ENCODE data around the gene C22orf15.

The C22orf15 gene

DNA sequence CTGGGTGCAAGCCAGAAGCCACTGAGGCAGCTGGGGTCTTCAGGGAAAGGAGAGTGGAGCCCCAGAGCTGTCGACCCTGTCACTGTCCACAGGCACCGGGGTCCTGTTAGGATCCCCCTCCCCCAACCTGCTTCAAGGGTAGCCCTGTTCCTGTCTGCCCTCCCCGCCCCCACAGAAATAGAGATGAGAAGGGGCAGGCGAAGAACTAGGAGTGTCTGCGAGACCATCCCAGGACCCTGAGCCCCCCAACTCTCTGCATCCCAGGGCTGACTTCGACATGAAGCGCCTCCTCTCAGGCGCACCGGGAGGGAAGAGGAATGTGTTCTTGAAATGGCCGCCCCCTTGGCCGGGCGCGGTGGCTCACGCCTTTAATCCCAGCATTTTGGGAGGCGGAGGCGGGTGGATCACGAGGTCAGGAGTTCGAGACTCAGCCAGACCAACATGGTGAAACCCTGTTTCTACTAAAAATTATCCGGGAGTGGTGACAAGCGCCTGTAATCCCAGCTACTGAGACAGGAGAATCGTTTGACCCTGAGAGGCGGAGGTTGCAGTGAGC, 11.3 kb upstream of the C22orf15 start:
- DNase-seq, result no peak

DNA sequence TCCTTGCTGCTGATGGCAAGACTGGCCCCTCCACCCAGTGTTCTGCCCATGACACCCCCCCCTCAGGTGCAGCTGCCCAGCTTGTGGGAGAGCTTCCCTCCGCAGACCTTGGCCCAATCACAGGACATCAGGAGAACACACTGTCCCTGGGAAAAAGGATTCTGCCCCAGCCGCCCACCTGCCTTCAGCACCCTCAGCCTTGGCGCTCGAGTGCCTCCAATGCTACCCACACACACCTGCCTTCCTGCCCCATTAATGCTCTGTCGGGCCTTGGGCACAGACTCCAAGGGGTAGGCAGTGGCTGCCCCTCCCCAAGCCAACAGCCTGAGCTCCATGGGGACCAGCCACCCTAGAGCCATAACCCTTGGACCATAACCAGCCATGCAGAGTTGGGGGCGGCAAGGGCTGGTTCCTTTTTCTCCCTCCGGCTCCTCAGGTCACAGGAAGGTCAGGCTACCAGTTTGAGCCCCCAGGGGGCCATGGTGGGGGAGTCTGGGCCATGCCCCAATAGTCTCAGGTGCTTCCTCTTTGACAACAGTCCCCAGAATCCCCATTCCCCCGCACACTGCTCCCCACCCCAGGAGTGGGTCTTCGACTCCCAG, 10.6 kb upstream of the C22orf15 start:
- DNase-seq, result no peak

DNA sequence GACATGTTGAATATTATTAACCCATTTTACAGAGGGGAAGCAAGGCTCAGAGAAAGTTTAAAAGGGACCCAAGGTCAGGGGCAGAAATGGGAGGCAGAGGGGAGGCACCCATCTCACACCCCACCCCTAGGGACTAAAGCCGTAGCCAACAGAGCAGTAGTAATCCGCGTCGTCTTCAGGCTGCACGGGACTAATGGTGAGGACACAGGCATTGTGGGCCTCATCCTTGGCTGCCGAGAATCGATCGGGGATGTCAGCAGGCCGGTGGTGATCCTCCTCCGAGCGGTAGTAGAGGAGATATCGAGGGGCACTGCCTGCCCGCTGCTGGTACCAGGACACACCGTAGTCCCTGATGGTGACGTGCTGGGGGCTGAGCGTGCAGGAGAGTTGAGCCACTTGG, 10.0 kb upstream of the C22orf15 start:
- DNase-seq, result no peak

DNA sequence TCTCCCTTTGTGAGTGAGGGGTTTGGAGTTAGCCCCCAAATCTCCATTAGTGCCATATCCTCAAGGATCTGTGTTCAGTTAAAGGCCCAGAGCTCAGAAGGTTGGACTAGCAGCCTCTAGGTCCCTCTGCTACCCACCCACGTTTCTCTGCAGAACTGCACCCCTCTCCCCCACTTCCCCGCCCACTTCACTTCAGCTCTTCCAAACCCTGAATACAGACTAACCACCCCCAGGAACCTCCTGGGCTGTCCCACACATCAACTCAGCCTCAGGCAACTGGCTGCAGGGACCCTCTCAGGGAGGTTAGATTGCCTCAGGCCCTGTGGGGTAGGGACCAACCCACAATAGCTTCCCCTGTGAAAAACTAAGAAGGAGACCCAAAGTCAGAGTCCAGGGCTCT, 9.4 kb upstream of the C22orf15 start:
- no peak for DNase-seq

DNA sequence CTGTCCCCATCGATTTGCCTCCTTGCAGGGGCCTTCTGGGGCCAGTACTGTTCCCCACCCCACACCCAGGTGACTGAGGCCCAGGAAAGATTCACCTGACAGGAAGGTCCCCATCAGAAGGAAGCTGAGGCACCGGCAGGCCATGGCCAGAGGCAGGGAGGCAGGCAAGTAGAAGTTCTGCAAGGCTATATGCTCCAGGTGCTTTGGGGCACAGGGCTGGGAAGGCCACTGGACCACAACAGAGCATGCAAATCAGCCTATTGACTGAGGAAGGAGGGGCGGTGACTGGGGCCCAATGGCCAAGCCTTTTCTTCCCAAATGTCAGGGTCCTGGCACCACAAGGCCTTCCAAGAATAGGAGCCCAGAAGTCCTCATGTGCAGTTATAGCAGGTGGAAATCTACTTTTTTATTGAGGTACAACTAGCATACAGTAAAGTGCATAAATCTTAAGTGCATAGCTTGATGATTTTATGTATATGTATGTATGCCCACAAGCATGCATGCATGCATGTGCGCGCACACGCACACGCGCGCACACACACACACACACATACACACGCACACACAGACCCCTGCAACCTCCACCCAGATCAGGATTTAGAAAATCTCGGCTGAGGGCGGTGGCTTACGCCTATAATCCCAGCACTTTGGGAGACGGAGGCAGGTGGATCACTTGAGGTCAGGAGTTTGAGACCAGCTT, 8.4 kb upstream of the C22orf15 start, which contains the start of gene VPREB3:
TSS of gene VPREB3 (minus strand) at position 206 of the 700 bp plus-strand sequence. CDS start at position 144, 62 bp downstream.
- no peak for DNase-seq

DNA sequence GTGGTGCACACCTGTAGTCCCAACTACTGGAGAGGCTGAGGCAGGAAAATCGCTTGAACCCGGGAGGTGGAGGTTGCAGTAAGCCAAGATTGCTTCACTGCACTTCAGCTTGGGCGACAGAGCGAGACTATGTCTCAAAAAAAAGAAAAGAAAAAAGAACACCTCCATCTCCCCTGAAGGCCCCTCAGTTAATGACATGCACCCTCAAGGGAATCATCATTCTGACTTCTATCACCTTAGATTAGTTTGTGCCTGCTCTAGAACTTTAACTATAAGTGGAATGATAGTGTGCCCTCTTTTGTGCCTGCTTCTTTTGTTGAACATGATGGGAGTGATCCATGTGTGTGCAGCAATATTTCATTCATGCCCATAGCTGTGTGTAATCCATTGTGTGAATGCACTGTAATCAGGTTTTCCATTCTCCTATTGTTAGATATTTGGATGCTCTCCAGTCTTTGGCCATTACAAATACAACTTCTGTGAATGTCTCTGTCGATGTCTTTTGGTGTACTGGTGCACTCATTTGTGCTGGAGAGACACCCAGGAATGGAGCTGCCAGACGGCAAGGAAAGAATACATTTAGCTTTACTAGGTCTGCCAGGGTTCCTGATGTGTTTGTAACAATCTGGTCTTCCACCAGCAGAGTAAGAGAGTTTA, 7.7 kb upstream of the C22orf15 start:
- DNase-seq, result no peak

DNA sequence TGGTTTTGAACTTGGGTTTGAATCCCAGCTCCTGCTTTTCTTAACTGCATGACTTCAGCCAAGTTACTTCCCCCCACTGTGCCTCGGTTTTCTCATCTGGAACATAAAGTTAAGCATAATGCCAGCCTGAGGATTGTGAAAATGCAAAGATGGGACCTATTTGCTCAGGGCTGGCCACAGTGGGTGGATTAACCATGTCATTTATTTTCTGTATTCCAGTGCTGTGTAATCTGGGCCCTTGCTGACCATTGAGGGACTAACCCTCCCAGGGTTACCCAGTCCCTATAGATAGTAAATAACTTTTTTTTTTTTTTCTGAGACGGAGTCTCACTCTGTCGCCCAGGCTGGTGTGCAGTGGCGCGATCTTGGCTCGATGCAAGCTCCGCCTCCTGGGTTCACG, 7.1 kb upstream of the C22orf15 start:
- DNase-seq, result no peak

DNA sequence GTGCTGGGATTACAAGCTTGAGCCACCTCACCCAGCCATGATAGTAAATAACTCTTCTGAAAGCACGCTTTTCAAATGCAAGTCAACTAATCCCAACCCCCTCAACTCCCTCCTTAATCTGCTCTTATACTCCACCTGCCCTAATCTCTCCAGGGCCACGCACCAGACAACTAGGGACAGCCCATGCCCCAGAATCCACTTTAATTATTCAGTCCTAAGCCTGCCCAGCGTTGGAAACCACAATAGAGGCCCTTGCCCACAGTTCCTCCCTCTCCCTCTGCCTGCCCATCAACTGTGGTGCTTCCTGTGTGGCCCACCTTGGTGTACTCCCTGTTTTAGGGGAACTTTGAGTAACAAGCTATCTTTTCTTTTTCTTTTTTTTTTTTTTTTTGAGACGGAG, 5.9 kb upstream of the C22orf15 start:
- no peak for DNase-seq

DNA sequence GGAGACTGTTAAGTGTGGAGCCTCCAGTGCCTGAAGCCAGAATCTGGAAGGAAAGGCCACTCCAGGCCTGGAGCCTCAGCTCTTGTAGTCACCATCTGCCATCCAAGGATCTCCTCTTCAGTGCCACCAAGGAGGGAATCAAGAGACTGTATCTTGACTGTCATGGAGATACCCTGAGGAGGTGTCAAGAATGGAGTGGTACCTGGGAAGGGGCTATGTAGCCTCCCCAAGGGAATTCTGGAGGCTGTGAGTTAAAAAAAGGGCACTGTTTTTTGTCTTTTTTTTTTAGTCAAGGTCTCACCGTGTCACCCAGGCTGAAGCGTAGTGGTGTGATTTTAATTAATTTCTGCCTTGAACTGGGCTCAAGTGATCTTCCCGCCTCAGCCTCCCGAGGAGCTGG, 3.2 kb upstream of the C22orf15 start:
- DNase-seq, result no peak

DNA sequence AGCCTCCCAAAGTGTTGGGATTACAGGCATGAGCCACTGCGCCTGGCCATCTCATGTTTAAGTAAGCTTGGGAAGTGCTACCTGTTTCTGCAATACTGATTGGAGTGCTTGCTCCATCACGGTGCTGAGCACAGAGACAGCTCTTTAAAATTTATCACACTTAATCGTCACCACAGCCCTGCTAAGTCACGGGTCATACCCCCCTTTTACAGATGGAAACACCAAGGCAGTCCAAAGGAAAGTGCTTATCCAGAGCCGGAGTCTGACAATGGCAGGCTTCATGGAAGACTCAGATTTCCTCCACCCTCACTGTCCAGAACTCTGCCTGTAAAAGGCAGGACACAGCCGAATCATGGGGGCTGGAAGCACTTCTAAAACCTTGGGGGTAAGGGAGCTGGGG, 2.7 kb upstream of the C22orf15 start:
- DNase-seq, result no peak

DNA sequence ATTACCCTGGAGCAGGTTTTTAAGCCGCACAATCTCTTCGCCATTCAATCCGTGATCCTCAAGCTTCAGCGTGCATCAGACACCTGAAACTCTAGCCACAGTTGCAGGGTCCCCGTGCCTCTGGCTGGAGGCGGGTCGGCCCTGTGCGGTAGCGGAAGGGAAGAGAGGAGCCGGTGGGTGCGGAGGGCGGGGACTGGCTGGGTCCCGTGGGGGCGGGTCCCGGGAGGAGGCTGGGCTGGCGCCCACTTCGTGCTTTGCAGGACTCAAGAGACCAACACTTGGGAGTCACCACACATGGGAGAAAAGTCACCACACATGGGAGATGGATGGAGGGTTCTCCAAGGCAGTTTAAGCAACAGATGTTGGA, 772 bp downstream of the C22orf15 start:
- DNase-seq, result peak; percentile 48

DNA sequence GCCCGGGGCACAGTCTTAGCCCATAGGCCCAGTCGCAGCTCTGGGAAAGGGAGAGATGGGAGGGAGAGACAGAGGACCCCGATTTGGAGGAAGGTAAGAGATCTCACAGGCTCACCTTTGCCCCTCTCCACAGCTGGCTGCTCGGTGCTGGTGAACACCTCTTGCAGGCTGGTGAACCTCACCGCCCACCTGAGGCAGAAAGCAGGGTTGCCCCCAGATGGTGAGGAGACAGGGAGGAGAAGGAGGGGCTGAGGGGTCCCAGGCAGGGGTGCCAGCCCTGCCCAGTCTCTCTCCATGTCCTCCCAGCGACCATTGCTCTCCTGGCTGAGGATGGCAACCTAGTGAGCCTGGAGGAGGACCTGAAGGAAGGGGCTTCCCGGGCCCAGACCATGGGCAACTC, 1.2 kb downstream of the C22orf15 start:
- no peak for DNase-seq

DNA sequence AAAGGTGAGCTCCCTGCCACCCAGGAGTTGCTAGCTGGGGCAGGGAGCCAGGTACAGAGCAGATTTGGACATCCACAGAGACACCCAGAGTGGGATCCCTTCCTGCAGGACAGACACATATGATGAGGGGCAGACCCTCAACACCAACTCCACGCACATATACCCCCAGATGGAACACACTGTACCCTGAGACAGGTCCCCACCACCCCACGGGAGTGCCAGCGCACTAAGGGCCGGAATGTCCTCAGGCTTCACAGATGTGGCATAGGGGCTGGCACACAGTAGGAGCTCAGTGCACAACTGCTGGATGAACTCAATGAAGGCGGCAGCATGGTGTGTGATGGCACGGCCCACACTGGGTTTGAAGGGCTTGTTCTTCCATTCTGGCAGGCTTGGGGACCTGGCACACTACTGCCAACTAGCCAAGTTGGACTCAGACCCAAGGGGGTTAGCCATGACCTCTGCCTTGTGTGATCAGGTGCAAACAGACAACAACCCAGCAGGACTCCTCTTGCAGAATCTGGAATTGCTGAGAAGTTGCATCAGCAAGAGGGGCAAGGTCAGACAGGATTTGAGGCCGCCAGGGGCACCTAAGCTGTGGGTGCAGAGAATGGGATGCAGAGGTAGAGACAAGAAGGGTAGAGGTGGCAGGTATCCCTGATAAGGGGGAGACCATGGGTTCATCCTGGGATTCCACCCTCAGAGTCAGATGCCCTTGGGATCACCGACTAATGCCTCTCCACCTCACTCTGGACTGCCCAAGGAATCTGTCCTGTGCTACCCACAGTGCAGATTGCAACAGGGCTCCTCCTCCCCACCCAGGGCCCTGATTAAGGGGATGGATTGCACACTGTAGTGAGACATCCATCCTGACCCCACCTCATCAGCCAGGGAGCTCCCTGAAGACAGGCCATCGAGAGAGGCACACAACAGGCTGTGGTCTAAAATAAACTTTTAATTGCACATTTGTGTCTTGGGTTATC, 2.4 kb downstream of the C22orf15 start:
- no peak for DNase-seq

DNA sequence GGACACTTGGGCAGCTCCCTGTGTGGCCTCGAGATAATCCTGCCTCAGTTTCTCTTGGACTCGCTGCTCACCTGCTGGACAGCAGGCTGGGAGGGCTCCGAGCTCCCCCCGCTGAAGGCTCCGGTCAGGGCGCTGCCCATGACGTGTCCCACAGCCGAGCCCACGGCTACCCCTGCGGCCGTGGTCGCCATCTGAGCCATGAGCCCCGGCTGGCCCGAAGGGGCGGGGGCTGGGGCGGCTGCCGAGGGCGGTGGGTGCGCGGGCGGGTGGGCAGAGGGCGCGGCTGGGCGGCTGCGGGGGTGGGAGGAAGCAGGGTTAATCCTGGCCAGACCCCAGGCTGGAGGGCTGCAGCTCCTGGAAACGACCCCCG, 4.5 kb downstream of the C22orf15 start:
- no peak for DNase-seq

DNA sequence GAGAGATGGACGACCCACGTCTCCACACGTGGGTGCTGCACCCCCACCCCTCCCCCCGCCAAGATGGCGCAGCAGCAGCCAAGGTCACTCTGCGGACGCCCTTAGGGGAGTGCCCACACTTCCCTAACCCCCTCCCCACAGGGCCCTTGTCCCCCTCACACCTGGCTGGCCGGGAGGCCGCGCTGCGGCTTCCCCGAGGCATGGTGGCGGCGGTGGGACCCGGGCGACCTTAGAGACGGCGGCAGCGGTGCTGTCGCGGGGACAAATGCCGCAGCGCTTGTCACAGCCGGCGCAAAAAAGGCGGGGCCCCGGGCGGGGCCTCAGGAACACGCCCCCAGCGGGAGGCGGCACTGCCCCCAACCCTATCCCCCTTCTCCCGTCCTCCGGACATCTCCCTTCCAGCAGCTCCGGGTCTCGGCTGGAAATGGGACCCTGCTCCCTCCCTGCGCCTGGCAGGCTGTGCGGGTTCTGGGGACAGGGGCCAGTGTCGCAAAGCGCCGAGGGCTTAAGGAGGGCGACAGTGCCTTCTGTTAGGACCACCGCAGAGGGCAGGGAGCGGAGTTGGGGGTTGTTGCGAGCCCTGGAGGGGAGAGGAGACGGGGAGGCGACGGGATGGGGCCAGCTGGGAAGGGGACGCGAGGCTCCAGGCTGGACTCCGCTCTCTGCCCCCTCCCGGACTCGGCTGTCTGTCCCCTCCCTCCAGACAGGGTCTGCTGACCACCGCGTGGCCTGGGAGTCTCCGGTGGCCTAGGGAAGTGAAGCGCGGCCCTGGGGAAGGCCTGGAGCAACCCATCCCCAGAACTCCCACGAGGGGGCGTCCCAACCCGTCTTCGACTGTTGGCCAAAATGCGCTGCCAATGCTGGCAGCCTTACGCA, 5.1 kb downstream of the C22orf15 start, which contains the start of gene CHCHD10:
TSS of gene CHCHD10 (minus strand) at position 300 of the 876 bp plus-strand sequence. CDS start at position 202, 98 bp downstream.
- peak; percentile 76 for DNase-seq

DNA sequence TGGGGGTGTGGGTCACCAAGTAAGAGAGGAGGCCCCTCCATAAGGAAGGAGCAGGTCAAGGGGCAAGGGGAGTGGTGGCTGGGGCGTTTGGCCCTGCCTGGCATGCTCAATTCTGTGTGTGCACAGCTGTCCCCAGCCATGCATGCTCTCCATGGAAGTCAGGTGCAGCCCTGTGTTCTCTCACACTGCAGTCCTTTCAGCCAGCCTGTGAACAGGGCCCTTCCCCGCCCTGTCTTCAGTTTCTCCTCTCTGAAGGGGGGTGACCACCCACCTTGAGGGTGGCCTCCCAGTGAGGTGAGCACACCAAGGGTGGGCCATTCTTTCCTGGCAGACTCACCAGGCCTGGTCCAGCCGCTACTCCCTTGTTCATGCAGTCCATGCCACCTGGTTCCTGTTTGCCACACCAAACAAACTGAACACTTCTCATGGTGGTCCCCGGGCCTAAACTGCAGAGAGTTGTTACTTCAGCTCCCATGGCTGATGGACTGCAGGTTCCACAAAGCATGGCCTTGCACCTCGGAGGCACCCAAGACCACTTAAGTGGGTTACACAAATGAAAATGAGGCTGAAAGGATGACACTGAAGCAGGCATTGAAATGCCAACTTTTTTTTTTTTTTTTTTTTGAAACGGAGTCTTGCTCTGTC, 6.7 kb downstream of the C22orf15 start:
- no peak for DNase-seq

DNA sequence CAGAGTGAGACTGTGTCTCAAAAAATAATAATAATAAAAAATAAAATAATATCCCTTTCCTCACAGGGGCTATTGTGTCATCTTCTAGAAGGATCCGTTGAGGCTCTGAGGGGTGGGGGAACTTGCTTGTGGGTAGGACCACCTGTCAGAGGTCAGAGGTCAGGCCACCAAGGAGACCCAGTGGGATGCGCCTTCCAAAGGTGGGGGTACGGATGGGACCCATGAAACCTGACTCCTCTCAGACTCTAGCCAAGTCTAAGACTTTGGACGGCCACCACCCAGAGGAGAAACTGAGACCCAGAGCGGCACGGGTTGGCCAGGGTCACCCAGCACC, 9.5 kb downstream of the C22orf15 start:
- no peak for DNase-seq

DNA sequence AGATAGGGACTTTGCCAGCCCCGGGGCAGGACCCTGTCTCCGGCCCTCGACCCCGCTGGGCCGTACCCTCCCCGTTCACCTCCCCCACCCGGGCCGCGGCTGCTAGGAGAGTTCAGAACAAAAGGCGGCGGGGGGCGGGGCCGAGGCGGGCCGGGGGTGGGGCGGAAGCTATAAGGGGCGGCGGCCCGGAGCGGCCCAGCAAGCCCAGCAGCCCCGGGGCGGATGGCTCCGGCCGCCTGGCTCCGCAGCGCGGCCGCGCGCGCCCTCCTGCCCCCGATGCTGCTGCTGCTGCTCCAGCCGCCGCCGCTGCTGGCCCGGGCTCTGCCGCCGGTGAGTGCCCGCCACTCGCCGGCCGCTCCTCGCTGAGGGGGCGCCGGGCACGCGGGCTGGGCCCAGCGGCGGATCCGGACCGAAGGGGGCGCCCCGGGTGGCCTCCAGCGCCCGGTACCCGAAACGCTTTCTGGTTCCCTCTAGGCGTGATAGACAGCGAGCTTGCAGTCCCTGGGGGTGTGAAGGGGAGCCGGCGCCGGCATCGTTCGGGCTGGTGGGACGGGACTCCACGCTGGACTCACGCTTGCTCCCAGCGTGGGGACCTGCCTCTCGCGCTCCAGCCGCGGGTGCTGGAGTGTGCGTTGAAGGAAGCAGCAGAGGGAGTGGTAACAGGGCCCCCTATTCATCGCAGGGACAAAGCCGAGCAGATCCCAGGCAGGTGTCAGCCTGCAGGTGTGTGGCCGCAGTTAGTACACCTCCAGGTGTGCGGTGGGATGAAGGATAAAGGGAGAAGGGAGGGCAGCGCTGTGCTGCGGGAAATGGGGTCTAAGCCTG, 10.1 kb downstream of the C22orf15 start, which contains the start of gene MMP11:
TSS of gene MMP11 (plus strand) at position 201 of the 825 bp plus-strand sequence. CDS start at position 223, 22 bp downstream.
- peak; percentile 59 for DNase-seq

DNA sequence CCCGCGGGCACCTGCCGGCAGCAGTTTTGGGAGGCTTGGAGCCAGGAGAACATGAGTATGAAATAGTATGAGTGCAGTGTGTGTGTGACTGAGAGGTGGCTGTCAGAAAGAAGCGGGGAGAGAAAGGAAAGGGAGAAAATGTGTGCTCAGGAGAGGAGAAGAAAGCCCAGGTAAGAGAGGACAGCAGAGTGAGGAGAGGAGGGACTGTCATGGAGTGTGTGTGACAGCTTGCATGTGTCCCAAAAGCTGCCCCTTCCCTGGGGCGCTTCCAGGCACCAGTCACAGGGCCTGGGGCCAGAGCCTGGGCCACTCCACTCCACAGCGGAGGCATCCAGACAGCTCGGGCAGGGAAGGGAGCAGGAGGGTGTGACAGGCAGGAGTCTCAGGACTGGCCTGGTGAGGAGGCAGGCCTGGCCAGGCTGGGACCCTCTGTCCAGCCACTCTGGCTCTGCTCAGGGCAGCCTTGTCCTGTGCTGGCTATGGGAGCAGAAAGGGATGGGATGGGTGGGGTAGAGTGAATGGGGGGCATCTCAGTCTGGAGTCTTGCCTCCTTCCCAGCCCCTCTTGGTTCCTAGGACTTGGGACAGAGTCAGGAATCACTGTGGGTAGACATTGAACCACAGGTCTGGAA, 10.8 kb downstream of the C22orf15 start:
- no peak for DNase-seq
